PFSK-1 (cell line): ENCODE measurements around the gene EXO5.

Experiments used
- POLR2AphosphoS5 ChIP-seq: IDR thresholded peaks from 2 replicates; pipeline ENCODE4 v1.6.1; 2012; ENCODE audit warnings: low read depth, mild to moderate bottlenecking, control low read depth, low read length, moderate library complexity
- REST ChIP-seq, 2 experiments: IDR thresholded peaks; 2 replicates each; pipeline versions ENCODE4 v1.6.1 to v1.8.0; 2011 to 2012; ENCODE audit warnings: low read depth in 2 of 2, low read length in 2 of 2, control low read depth in 1 of 2, inconsistent platforms in 1 of 2, mild to moderate bottlenecking in 1 of 2, moderate library complexity in 1 of 2; ENCODE audit not compliant: insufficient read depth in 1 of 2
- TAF1 ChIP-seq: IDR thresholded peaks from 2 replicates; pipeline ENCODE4 v1.6.1; 2012; ENCODE audit warnings: low read length, control low read depth, borderline replicate concordance; ENCODE audit not compliant: insufficient read depth

- TF ChIP-seq POLR2AphosphoS5 (no peak), TAF1 (no peak), REST (IDR thresholded peaks at IDR 0.05; ENCODE audit: insufficient read depth in 1 of 2, low read depth in 2 of 2, low read length in 2 of 2) (no peak)
These were observed 44.5 kb downstream of the EXO5 start for GRCh38 chr1:40553017-40553416.
